Hepatic stellate cell (primary cell): ENCODE data around the gene MFAP4.

ENCODE experiments used
- DNase-seq: peaks from one replicate; pipeline ENCODE4 v3.0.0; 2011; ENCODE audit warnings: low spot score

MFAP4 gene

GRCh38 chr17:19410091-19410490, 23.1 kb upstream of the MFAP4 start:
- no peak for DNase-seq

- no peak for DNase-seq
Observed at GRCh38 chr17:19409509-19409908, 22.5 kb upstream of the MFAP4 start.

DNA sequence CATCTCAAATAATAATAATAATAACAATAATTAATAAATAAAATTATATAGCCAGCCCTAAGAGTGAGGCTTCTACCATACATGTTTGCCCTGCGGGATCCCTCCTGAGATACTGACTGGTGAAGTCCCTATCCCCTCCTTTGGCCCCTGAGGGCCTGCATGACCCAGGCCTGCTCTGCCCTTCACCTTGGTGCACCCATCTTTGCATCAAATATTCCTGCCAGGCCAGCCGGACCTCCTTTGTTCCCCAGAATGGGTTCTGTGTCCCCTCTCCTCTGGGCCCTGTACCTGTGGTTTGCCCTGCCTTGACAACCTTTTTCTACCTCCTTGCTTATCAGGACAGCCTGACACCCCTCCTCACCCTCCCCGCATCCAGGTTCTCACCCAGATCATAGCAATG, 22.1 kb upstream of the MFAP4 start:
- DNase-seq: no peak

GRCh38 chr17:19408346-19408710, 21.3 kb upstream of the MFAP4 start:
- no peak for DNase-seq

DNA sequence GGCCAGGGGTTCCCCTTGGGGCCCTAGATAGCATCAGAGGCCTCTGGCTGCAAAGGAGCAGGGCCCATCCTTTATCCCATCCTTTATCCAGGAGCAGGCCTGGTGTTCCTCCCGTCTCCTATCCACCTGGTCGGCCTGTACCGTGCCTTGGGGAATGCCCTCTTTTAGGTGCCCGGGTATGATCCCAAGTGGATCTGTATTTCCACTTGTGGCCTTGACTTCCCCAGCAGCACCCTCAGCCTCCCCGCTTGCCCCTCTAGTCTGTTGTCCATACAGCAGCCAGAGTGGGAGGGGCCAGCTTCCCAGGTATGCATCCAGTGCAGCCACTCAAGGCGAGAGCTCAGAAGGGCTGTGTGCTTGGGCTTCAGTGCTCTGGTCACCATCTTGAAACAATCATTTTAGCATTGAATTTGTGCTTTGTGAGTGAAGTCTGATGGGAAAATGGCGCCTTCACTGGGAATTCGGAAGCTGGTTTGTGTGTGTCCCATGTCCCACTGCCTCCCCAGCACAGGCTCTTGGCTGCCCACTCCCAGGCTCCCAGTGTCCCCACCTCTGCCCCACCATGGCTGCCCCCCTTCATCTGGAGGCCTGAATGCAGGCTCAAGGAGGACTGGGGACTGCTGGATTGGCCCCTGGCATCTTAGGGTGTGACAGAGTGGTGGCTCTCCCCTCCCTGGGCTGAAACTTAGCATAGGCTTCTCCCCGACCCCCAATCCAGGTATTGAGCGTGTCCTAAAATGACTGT, 20.8 kb upstream of the MFAP4 start:
- DNase-seq: no peak

DNA sequence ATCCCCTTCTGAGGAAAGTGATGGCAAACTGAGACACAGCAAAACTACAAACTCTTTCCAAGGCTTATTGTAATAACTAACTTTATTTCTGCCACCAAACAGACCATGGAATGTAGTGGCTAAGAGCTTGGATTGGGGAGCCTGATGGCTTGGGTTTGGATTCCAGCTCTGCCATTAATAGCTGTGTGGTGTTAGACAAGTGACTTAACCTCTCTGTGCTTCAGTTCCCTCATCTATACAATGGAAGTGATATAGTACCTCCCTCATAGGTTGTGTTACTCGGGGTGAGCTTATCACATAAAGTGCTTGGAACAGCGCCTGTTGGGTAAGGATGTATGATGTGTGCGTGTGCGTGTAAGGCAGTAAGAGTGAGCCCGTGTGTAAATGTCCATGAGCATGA, 18.1 kb upstream of the MFAP4 start:
- DNase-seq: no peak

DNA sequence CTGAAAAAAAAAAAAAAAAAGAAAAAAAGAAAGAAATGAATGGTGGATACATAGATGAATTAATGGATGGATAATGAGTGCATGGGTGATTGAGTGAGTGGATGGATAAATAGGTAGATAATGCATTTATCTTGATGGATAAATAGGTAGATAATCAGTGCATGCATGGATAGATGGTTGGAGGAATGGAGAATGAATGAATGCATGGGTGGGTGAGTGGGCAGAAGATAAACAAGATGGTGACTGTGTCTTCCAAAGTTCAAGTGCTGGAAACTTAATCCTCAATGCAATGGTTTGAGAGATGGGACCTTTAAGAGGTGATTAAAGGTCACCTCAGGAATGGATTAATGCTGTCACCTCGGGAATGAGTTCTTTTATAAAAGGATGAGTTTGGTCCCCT, 17.3 kb upstream of the MFAP4 start:
- no peak for DNase-seq

DNA sequence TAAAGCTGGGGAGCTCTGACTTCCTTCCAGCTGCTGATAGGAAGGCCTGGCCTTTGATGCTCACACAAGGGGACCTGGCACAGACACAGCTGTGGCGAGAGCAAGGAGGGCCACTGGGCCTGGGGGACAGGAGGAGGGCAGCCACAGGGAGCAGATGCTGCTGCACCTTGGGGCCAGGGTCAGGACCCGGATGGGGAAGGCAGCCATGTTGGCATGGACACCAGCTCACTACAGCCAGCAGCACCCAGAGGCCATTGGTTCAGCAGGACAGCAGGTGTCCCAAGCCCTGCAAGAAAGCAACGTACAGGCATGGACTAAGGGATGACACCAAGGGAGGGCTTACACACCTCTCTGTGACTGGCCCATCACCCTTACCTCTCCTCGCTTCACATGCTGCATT, 16.0 kb upstream of the MFAP4 start:
- no peak for DNase-seq

DNA sequence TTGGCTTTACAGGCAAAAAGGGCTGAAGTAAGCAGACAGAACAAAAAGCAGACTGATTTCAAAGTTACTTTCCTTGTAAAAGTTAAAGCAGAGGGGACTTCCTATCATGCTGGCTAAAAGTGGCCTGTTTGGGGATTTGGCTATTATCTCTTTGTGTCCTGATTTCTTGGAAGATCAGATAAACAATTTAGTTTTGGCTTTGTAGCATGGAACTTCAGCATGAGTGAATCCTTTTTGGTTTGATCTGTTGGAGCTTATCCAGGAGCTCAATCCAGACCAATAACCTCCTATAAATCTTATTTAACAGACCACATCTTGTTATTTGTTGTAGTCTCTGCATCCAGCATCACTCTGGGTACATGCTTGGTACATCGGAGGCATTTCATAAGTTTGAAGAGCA, 15.2 kb upstream of the MFAP4 start:
- no peak for DNase-seq

- no peak for DNase-seq
Observed at GRCh38 chr17:19401321-19402010, 14.5 kb upstream of the MFAP4 start.

DNA sequence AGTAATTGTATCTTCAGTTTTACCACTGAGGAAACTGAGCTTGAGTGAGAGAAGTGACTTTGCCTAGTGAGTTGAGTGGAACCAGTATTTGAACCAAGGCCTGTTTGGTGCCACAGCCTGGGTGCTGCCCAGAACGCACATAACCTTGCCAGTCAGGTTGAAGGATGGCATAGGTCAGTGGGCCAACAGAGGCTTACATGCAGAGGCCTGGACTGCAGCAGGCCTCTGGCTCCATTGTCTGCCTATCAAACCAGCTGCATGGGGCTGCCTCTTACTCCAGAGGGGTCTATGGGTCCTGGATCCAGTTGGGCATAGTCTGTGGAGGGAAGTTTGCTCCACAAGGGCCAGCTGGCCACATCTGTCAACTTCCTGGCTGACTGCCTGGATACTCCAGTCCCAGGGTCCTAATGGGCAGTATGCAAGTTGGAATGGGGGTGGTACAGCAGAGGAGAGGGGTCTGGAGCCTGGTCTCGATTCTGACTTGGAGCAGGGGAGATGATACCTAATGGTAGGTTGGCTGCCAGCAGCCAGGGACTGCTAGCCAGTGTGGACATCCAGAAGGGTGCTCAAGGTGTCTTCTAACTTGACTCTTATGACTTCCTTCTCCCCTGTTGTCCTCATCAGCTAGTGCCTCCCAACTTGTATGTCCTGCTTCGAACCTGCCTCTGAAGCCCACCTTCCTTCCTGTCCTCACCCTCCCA, 12.9 kb upstream of the MFAP4 start:
- DNase-seq: no peak

GRCh38 chr17:19398301-19399181, 11.6 kb upstream of the MFAP4 start:
- DNase-seq: no peak

GRCh38 chr17:19397556-19398041, 10.6 kb upstream of the MFAP4 start:
- no peak for DNase-seq

DNA sequence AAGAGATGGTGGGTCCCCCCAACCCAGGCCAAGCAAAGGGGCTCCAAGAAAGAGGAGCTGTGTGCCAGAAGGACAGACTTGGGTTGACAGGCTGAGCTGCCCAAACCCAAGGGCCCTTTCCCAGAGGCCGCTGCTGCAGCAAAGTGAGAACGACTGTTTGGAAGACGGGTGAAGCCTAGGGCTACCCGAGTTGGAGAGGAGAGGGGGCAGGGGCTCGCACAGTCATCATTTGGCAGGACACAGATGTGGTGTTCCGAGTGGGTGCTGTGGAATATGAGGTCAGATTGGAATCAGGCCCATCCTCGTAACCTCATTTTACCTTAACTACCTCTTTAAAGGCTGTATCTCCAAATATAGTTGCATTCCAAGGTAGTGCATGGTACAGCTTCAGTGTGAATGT, 5.3 kb upstream of the MFAP4 start:
- DNase-seq: no peak

DNA sequence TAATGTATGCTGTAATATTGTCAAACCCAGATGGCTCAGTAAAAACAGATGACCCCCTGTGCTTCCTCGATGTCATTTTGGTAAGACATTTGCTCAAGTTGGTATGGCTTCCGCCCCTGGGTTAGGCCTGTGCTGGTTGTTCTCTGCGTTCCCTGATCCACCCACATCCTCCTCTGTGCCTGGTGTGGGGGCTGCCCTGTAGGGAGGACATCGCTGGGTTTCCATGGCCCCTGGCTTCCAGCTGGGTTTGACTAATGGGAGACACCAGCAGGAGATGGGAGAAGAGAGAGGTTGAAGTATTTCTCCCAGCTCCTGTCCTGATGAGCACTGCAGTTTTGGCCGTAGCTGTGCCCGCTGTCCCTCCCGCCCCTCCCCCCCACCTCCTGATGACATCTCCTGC, 4.4 kb upstream of the MFAP4 start:
- no peak for DNase-seq

- DNase-seq: no peak
Observed at GRCh38 chr17:19390951-19391350, 4.0 kb upstream of the MFAP4 start.

DNA sequence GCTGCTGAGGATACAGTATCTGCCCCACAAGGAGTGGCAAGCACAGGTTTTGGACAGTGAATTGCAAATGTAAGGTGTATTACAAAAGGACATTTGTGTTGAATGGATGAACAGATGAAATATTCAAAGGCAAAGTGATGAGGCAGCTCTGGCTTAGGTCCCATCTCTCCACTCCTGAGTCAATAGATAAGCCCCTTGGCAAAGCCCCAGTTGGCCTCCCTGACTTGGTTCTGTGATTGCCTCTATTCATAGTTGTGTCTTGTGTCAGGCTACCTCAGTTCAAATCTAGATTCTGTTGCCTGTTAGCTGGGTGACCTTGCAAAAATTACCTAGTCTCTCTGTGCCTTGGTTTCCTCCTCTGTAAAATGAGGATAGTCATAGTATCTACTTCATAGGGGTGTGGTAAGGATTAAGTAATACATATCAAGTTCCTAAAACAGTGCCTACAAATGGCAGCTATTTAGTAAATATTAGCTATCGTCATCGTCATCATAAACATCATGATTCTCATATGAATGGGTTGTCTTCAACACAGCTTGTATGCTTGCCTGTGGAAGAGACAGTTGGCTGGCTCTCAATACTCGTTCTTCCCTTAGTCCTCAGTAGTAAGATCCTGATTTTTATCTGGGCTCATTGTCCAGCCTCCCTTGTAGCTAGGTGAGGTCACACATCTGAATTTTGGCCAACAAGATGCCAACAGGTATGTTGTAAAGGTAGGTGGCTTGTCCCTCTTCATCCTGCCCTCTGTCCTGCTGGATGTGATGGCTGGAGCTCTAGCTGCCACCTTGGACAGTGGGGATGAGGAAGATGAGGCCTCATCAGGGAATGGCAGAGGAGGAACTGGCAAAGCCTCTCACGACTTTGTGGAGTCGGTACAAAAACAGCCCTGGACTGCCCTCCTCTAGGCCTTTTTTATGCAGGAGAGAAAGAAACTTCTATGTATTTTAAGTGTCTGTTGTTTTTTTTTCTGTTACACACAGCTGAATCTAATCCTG, 2.1 kb upstream of the MFAP4 start:
- DNase-seq: no peak

DNA sequence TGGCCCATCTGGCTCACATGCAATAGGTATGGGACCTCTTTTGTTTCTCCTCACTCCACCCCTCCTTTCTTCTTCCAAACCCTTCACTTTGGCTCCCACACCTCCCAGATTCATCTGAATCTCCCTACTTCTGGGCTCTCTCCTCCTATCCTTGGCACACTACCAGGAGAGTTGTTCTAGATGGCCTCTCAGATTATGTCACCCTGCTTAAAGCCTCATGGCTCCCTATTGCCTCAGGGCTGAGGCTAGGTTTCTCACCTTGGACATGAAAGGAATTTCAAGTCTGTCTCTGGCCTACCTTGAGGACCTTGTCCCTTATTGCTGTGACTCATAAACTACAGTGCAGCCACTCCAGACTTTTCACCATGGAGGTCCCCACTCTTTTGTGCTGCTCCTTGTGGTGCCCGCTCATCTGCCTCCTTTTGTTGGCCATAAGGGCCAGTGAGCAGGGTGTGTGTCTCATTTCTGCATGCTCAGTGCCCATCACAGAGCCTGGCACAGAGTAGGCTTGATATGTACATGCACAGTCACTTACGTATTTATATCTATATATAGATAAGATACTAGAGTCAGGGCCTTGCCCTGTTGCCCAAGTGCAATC, 1.0 kb upstream of the MFAP4 start:
- peak; percentile 70 for DNase-seq

- DNase-seq: peak; percentile 84
Observed at GRCh38 chr17:19386051-19386929, 700 bp downstream of the MFAP4 start.
